Kidney epithelial cell (primary cell): ENCODE results near the gene SLC2A2. TPM values are rescaled to one million over a fixed set of nuclear protein-coding genes. Genes with fewer than 3 reads are reported as not detected.

ENCODE experiments used
- DNase-seq: peaks from one replicate; pipeline ENCODE4 v3.0.0-alpha.2; 2010; ENCODE audit warnings: low read depth
- H3K27me3 ChIP-seq: 2 replicates; pipeline ENCODE4 v1.6.0; 2011; ENCODE audit warnings: low read length; ENCODE audit not compliant: control insufficient read depth, insufficient read depth
- H3K36me3 ChIP-seq: 2 replicates; pipeline ENCODE4 v1.5.1; 2011; ENCODE audit warnings: low read length; ENCODE audit not compliant: control insufficient read depth, insufficient read depth
- H3K4me3 ChIP-seq: 2 replicates; pipeline ENCODE4 v1.5.1; 2011; ENCODE audit warnings: low read depth, mild to moderate bottlenecking, control low read depth, low read length
- total RNA-seq: library from RNA; depleted of rRNA; stranded (reverse); fragments of >200 nt; gene quantifications from 2 replicates; pipeline ENCODE4 v1.2.3, GENCODE V29; 2015
- TF ChIP-seq, protein P1 (sequence below): IDR thresholded peaks from 2 replicates; pipeline ENCODE4 v1.5.1; 2011; ENCODE audit warnings: mild to moderate bottlenecking, moderate library complexity, low read length, control low read depth, inconsistent platforms; ENCODE audit not compliant: insufficient read depth, poor library complexity, severe bottlenecking

Gene SLC2A2
- total RNA-seq, 1 donor from 2014 or later, result not detected

DNA sequence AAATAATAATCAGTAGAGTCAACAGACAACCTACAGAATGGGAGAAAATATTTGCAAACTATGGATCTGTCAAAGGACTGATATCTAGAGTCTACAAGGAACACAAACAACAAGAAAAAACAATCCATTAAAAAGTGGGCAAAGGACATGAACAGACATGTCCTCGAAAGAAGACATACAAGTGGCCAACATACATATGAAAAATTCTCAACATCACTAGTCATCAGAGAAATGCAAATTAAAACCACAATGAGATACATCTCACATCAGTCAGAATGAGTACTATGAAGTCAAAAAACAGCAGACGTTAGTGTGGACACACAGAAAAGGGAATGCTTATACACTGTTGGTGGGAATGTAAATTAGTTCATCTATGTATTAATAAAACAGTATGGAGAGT lies 33.7 kb downstream of the SLC2A2 start:
- no peaks in the 10 kb centered on the region for H3K27me3 ChIP-seq
- TF ChIP-seq, protein P1, sequence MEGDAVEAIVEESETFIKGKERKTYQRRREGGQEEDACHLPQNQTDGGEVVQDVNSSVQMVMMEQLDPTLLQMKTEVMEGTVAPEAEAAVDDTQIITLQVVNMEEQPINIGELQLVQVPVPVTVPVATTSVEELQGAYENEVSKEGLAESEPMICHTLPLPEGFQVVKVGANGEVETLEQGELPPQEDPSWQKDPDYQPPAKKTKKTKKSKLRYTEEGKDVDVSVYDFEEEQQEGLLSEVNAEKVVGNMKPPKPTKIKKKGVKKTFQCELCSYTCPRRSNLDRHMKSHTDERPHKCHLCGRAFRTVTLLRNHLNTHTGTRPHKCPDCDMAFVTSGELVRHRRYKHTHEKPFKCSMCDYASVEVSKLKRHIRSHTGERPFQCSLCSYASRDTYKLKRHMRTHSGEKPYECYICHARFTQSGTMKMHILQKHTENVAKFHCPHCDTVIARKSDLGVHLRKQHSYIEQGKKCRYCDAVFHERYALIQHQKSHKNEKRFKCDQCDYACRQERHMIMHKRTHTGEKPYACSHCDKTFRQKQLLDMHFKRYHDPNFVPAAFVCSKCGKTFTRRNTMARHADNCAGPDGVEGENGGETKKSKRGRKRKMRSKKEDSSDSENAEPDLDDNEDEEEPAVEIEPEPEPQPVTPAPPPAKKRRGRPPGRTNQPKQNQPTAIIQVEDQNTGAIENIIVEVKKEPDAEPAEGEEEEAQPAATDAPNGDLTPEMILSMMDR, result no peak
- no peak for DNase-seq
- no peaks in the 10 kb centered on the region for H3K36me3 ChIP-seq
- H3K4me3 ChIP-seq, result no peak overlapping the region

DNA sequence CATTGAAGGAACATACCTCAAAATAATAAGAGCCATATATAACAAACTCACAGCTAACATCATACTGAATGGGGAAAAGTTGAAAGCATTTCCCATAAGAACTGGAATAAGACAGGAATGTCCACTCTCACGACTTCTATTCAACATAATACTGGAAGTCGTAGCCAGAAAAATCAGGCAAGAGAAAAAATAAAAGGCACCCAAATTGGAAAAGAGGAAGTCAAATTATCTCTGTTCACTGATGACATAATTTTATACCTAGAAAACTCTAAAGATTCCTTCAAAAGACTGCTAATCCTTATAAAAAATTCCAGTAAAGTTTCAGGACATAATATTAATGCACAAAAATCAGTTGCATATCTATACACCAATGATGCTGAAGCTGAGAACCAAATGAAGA lies 34.9 kb downstream of the SLC2A2 start:
- Histone ChIP-seq H3K27me3 (no peaks in the 10 kb centered on the region), H3K36me3 (no peaks in the 10 kb centered on the region), H3K4me3 (no peak overlapping the region)
- DNase-seq, result no peak
- TF ChIP-seq, protein P1, result no peak

DNA sequence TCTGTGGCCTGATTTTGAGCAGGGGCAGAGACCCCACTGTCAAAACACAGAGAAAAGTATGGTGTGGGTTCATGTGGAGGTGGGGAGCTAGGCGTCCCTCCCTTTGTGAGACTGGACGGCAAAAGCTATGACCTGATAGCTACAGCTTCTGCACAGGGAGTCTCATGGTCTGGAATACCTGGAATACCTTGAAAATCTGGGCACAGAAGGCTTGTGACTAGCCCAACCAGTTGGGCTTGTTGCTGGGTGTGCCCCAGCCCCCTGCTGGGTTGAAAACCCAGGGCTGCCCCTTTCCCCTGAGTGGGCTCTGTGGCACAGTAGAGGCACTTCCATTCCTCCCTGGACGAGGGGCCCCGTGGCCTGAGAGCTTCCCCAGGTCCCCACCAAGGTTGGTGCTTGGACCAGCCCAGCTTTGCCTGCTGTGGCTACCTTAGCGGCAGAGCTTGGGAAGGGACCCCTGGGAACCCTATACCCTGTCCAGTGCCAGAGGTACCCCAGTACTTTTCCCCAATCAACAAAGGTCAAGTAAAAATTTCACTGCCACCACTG lies 37.3 kb downstream of the SLC2A2 start:
- Histone ChIP-seq H3K4me3 (no peak overlapping the region), H3K36me3 (no peaks in the 10 kb centered on the region), H3K27me3 (no peaks in the 10 kb centered on the region)
- TF ChIP-seq, protein P1, result no peak
- no peak for DNase-seq

DNA sequence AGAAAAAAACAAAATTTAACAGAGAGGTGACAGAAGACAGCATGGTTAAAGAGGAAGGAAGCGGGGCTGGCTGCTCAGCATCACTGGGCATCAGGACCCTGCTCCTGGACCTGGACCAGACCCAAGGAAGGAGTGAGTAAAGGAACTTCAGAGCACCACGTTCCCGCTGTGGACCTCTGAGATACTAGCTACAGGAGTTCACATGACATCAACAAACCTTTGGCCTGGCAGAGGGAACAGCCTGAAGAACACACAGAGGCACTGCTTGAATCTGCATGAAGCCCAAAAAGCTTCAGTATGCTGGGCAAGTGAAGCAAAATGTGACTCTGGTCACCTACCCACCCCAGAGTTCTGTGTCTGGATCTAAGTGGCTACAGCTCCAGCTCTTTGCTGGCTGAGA lies 38.1 kb downstream of the SLC2A2 start:
- Histone ChIP-seq H3K4me3 (no peak overlapping the region), H3K36me3 (no peaks in the 10 kb centered on the region), H3K27me3 (no peaks in the 10 kb centered on the region)
- TF ChIP-seq, protein P1, result no peak
- no peak for DNase-seq

DNA sequence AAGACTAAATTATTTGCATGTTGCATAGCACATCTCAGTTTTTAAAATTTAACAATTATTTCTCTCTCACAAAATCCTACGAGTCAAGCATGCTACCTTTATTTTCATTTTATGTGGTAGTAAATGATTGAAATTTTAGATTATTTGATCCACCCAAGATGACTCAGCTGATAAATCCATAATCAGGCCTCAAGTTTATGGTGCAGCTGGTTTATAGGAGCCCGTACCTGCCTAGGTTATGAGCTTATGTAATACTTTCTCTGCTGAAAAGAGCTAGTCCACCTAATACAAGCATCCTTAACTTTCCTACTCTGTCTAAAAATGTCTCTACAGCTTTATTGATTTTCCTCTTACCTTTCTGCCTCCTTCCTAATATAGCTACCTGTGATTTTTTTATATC lies 41.2 kb downstream of the SLC2A2 start:
- Histone ChIP-seq H3K36me3 (no peaks in the 10 kb centered on the region), H3K4me3 (no peak overlapping the region), H3K27me3 (no peaks in the 10 kb centered on the region)
- no peak for DNase-seq
- TF ChIP-seq, protein P1, result no peak

DNA sequence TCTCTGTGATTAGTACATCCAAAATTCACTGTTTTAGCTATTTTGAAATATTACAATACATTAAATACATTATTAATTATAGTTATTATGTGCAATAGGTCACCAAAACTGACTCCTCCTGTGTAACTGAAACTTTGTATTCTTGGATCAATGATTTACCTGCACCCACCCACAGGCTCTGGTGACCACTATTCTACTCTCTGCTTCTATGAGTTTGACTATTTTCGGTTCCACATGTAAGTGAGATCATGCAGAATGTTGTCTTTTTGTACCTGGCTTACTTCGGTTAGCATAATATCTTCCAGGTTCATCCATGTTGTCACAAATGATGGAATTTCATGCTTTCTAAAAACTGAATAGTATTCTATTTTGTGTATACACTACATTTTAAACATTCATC lies 43.8 kb downstream of the SLC2A2 start:
- Histone ChIP-seq H3K27me3 (no peaks in the 10 kb centered on the region), H3K36me3 (no peaks in the 10 kb centered on the region), H3K4me3 (no peak overlapping the region)
- DNase-seq, result no peak
- TF ChIP-seq, protein P1, result no peak
